ENCODE data around the gene LCTL.
"Not testable (repeated sequence)": the region's sequence is repeated elsewhere in the genome, so short reads cannot be mapped to it uniquely, and the experiment has no call there.

The LCTL gene

GRCh38 chr15:66591322-66591862 lies 25.6 kb upstream of the LCTL start:
- no peak for DNase-seq

GRCh38 chr15:66590435-66590834 lies 24.6 kb upstream of the LCTL start:
- no peak for DNase-seq

- DNase-seq, result not testable (repeated sequence)
Measured at GRCh38 chr15:66589429-66589828, 23.6 kb upstream of the LCTL start.

- no peak for DNase-seq
Measured at GRCh38 chr15:66588971-66589370, 23.2 kb upstream of the LCTL start.

- DNase-seq, result no peak
Measured at GRCh38 chr15:66588537-66588936, 22.7 kb upstream of the LCTL start.

GRCh38 chr15:66587749-66588148 lies 22.0 kb upstream of the LCTL start:
- DNase-seq, result no peak

GRCh38 chr15:66587020-66587419 lies 21.2 kb upstream of the LCTL start:
- DNase-seq, result no peak

- no peak for DNase-seq
Measured at GRCh38 chr15:66586155-66586976, 20.6 kb upstream of the LCTL start.

- no peak for DNase-seq
Measured at GRCh38 chr15:66581972-66582537, 16.3 kb upstream of the LCTL start.

GRCh38 chr15:66580643-66581042 lies 14.8 kb upstream of the LCTL start:
- DNase-seq, result no peak

- no peak for DNase-seq
Measured at GRCh38 chr15:66578286-66578875, 12.6 kb upstream of the LCTL start.

- no peak for DNase-seq
Measured at GRCh38 chr15:66574596-66574950, 8.8 kb upstream of the LCTL start.

GRCh38 chr15:66573719-66574595 lies 8.2 kb upstream of the LCTL start:
- no peak for DNase-seq

- DNase-seq, result no peak
Measured at GRCh38 chr15:66573348-66573718, 7.5 kb upstream of the LCTL start.

- no peak for DNase-seq
Measured at GRCh38 chr15:66572146-66572545, 6.3 kb upstream of the LCTL start.

GRCh38 chr15:66570842-66571478 lies 5.2 kb upstream of the LCTL start:
- no peak for DNase-seq

- no peak for DNase-seq
Measured at GRCh38 chr15:66570327-66570726, 4.5 kb upstream of the LCTL start.

- DNase-seq, result no peak
Measured at GRCh38 chr15:66569461-66570137, 3.8 kb upstream of the LCTL start.

GRCh38 chr15:66567897-66568296 lies 2.1 kb upstream of the LCTL start:
- no peak for DNase-seq

GRCh38 chr15:66566963-66567531 lies 1.2 kb upstream of the LCTL start:
- DNase-seq, result peak; percentile 69

GRCh38 chr15:66565141-66565641 lies 607 bp downstream of the LCTL start:
- no peak for DNase-seq
